Smooth muscle cell (in vitro differentiated cells): Measurements from ENCODE around the gene LZIC. TPM values are rescaled to one million over a fixed set of nuclear protein-coding genes. Genes with fewer than 3 reads are reported as not detected.

Experiments
- DNase-seq: peaks from one replicate; lab custom pipeline; 2025; ENCODE audit not compliant: unreplicated experiment; lab: John Stamatoyannopoulos, UW
- H2AFZ ChIP-seq: fragments of 200-600 bp; sonication (generic); 2 replicates; pipeline ENCODE4 v1.6.0; 2016; ENCODE audit warnings: antibody characterized with exemption, low read depth, mild to moderate bottlenecking
- H3F3A ChIP-seq: fragments of 200-600 bp; sonication (generic); 2 replicates; pipeline ENCODE4 v1.6.0; 2017; ENCODE audit warnings: antibody characterized with exemption, low read depth
- H3K27ac ChIP-seq: fragments of 200-600 bp; sonication (generic); 2 replicates; pipeline ENCODE4 v1.5.1; 2016; ENCODE audit warnings: low read depth, mild to moderate bottlenecking
- H3K27me3 ChIP-seq: fragments of 200-600 bp; sonication (generic); 2 replicates; pipeline ENCODE4 v1.6.1; 2016; ENCODE audit warnings: low read depth, mild to moderate bottlenecking
- H3K36me3 ChIP-seq: fragments of 200-600 bp; sonication (generic); 2 replicates; pipeline ENCODE4 v1.5.1; 2016; ENCODE audit warnings: low read depth
- H3K4me1 ChIP-seq: fragments of 200-600 bp; sonication (generic); 2 replicates; pipeline ENCODE4 v1.5.1; 2016; ENCODE audit warnings: low read depth
- H3K4me2 ChIP-seq: fragments of 200-600 bp; sonication (generic); 2 replicates; pipeline ENCODE4 v1.6.0; 2016; ENCODE audit warnings: mild to moderate bottlenecking
- H3K4me3 ChIP-seq: fragments of 200-600 bp; sonication (generic); 2 replicates; pipeline ENCODE4 v1.5.1; 2016; ENCODE audit warnings: mild to moderate bottlenecking
- H3K79me2 ChIP-seq: fragments of 200-600 bp; sonication (generic); 2 replicates; pipeline ENCODE4 v1.6.0; 2016; ENCODE audit warnings: low read depth, mild to moderate bottlenecking
- H3K9ac ChIP-seq: fragments of 200-600 bp; sonication (generic); 2 replicates; pipeline ENCODE4 v1.6.0; 2016; ENCODE audit warnings: low read depth
- H3K9me3 ChIP-seq: fragments of 200-600 bp; sonication (generic); replicated peaks from 2 replicates; pipeline ENCODE4 v1.5.1; 2016; ENCODE audit warnings: low read depth
- H4K20me1 ChIP-seq: fragments of 200-600 bp; sonication (generic); 2 replicates; pipeline ENCODE4 v1.6.0; 2016; ENCODE audit warnings: low read depth
- CTCF ChIP-seq: fragments of 200-600 bp; sonication (generic); IDR thresholded peaks from 2 replicates; pipeline ENCODE4 v1.5.1; 2017; ENCODE audit warnings: borderline replicate concordance, mild to moderate bottlenecking, antibody characterized with exemption; ENCODE audit not compliant: insufficient read depth, poor library complexity, severe bottlenecking
- WGBS: methylation state at CpG from one replicate; pipeline ENCODE4 v1.1.7; 2016; ENCODE audit warnings: low lambda C conversion rate; 5-methylcytosine and 5-hydroxymethylcytosine counted together
- polyA plus RNA-seq: library from polyadenylated mRNA; unstranded; fragments of >200 nt; fragmentation: Nextera tagmentation; extraction: Ambion mirVana; gene quantifications from 2 replicates; pipeline ENCODE4 v1.2.1, GENCODE V29; 2016
- total RNA-seq: library from RNA; depleted of rRNA; stranded (reverse); fragments of >200 nt; gene quantifications from 2 replicates; pipeline ENCODE4 v1.2.3, GENCODE V29; 2014

The LZIC gene
- total and polyA plus RNA-seq, 2 experiments from 2014 or later = 21.9 to 42.3 TPM

GRCh38 chr1:9905010-9905409, 38.2 kb downstream of the LZIC start:
- Histone ChIP-seq H3K9me3 (no peaks in the 10 kb centered on the region), H3K9ac (peak overlapping the region; percentile 60), H3K4me3 (no peak overlapping the region), H3K27me3 (no peaks in the 10 kb centered on the region), H3K27ac (peak overlapping the region; percentile 88), H2AFZ (no peak overlapping the region), H3K79me2 (peaks cover 44% of the 10 kb centered on the region), H3K36me3 (no peaks in the 10 kb centered on the region), H3K4me1 (peaks cover 6% of the 10 kb centered on the region), H3K4me2 (peak overlapping the region; percentile 67), H4K20me1 (peaks cover 13% of the 10 kb centered on the region), H3F3A (peaks cover 6% of the 10 kb centered on the region)
- WGBS = 60% methylated on average over 4 of the region's 4 CpGs
- no peak for TF ChIP-seq CTCF
- DNase-seq = no peak

GRCh38 chr1:9904596-9904995, 38.6 kb downstream of the LZIC start:
- peaks cover 6% of the 10 kb centered on the region for H3F3A ChIP-seq
- peaks cover 46% of the 10 kb centered on the region for H3K79me2 ChIP-seq
- no peak for TF ChIP-seq CTCF
- H3K4me3 ChIP-seq = no peak overlapping the region
- H2AFZ ChIP-seq = no peak overlapping the region
- peak overlapping the region; percentile 67 for H3K4me2 ChIP-seq
- no peaks in the 10 kb centered on the region for H3K36me3 ChIP-seq
- H4K20me1 ChIP-seq = peaks cover 16% of the 10 kb centered on the region
- peak overlapping the region; percentile 60 for H3K9ac ChIP-seq
- peaks cover 6% of the 10 kb centered on the region for H3K4me1 ChIP-seq
- H3K9me3 ChIP-seq = no peaks in the 10 kb centered on the region
- H3K27ac ChIP-seq = peak overlapping the region; percentile 88
- DNase-seq = no peak
- no peaks in the 10 kb centered on the region for H3K27me3 ChIP-seq
- WGBS = 10% methylated on average over 3 of the region's 3 CpGs

- H3K9me3 ChIP-seq = no peaks in the 10 kb centered on the region
- DNase-seq = no peak
- peaks cover 6% of the 10 kb centered on the region for H3F3A ChIP-seq
- WGBS = 92% methylated on average over 9 of the region's 9 CpGs
- no peak for TF ChIP-seq CTCF
- H3K27me3 ChIP-seq = no peaks in the 10 kb centered on the region
- H3K4me1 ChIP-seq = peaks cover 3% of the 10 kb centered on the region
- no peak overlapping the region for H2AFZ ChIP-seq
- no peak overlapping the region for H3K4me3 ChIP-seq
- peak overlapping the region; percentile 67 for H3K4me2 ChIP-seq
- peak overlapping the region; percentile 88 for H3K27ac ChIP-seq
- H3K36me3 ChIP-seq = no peaks in the 10 kb centered on the region
- H3K9ac ChIP-seq = peak overlapping the region; percentile 35
- peaks cover 16% of the 10 kb centered on the region for H4K20me1 ChIP-seq
- peaks cover 45% of the 10 kb centered on the region for H3K79me2 ChIP-seq
These were observed 39.2 kb downstream of the LZIC start for GRCh38 chr1:9903801-9904527.

GRCh38 chr1:9902060-9902452, 41.1 kb downstream of the LZIC start:
- Histone ChIP-seq H3K27ac (no peak overlapping the region), H3K9me3 (no peaks in the 10 kb centered on the region), H3K4me2 (no peak overlapping the region), H3K9ac (no peak overlapping the region), H4K20me1 (peaks cover 16% of the 10 kb centered on the region), H3K79me2 (peaks cover 40% of the 10 kb centered on the region), H2AFZ (no peak overlapping the region), H3K4me1 (no peaks in the 10 kb centered on the region), H3K36me3 (no peaks in the 10 kb centered on the region), H3K4me3 (no peak overlapping the region), H3K27me3 (no peaks in the 10 kb centered on the region), H3F3A (peaks cover 6% of the 10 kb centered on the region)
- no peak for TF ChIP-seq CTCF
- no peak for DNase-seq
- 97% methylated on average over 6 of the region's 6 CpGs for WGBS
